HG03196 (cell line): ENCODE measurements around the gene PKIG.

Source experiments
- ATAC-seq: cut with Tn5 transposase; IDR thresholded peaks from one replicate; pipeline ENCODE4 v1.9.1; 2021; ENCODE audit not compliant: unreplicated experiment

PKIG gene

GRCh38 chr20:44637042-44637441 lies 54.7 kb downstream of the PKIG start:
- no peak for ATAC-seq

GRCh38 chr20:44637522-44638372 lies 55.4 kb downstream of the PKIG start:
- ATAC-seq, result no peak

GRCh38 chr20:44640522-44640921 lies 58.1 kb downstream of the PKIG start:
- no peak for ATAC-seq

GRCh38 chr20:44641325-44641724 lies 58.9 kb downstream of the PKIG start:
- no peak for ATAC-seq

- ATAC-seq, result no peak
Observed at GRCh38 chr20:44642203-44643153, 60.1 kb downstream of the PKIG start.

GRCh38 chr20:44643154-44643519 lies 60.8 kb downstream of the PKIG start:
- no peak for ATAC-seq

GRCh38 chr20:44643596-44644229 lies 61.3 kb downstream of the PKIG start:
- ATAC-seq, result no peak

GRCh38 chr20:44644230-44644617 lies 61.8 kb downstream of the PKIG start:
- ATAC-seq, result no peak

- no peak for ATAC-seq
Observed at GRCh38 chr20:44644667-44645131, 62.3 kb downstream of the PKIG start.

GRCh38 chr20:44646023-44646640 lies 63.8 kb downstream of the PKIG start:
- ATAC-seq, result peak; percentile 27

- ATAC-seq, result peak; percentile 46
Observed at GRCh38 chr20:44646641-44647274, 64.4 kb downstream of the PKIG start.

- no peak for ATAC-seq
Observed at GRCh38 chr20:44648068-44648467, 65.7 kb downstream of the PKIG start.

- no peak for ATAC-seq
Observed at GRCh38 chr20:44648579-44648978, 66.2 kb downstream of the PKIG start.

- ATAC-seq, result no peak
Observed at GRCh38 chr20:44649126-44649525, 66.7 kb downstream of the PKIG start.

GRCh38 chr20:44649976-44650375 lies 67.6 kb downstream of the PKIG start:
- no peak for ATAC-seq

GRCh38 chr20:44650771-44651433 lies 68.5 kb downstream of the PKIG start:
- no peak for ATAC-seq

- ATAC-seq, result no peak
Observed at GRCh38 chr20:44651434-44651683, 69.0 kb downstream of the PKIG start.

- no peak for ATAC-seq
Observed at GRCh38 chr20:44651684-44652423, 69.5 kb downstream of the PKIG start, which contains the start of gene ADA. TSS of gene ADA (minus strand) at chr20:44651699. CDS start at chr20:44651607, 92 bp downstream.

GRCh38 chr20:44653546-44653945 lies 71.2 kb downstream of the PKIG start:
- ATAC-seq, result no peak
